Measurements from ENCODE around the gene LIMS2.
A peak's percentile ranks its signal among the peaks of the same experiment; 100 is the strongest.

The LIMS2 gene

GRCh38 chr2:127695491-127696472 is 20.5 kb upstream of the LIMS2 start:
- peak overlapping the region; percentile 29 for H3K9ac ChIP-seq (ENCODE audit: low read length)
- H3K9me3 ChIP-seq (ENCODE audit: insufficient read depth, low read length): peaks cover 5% of the 10 kb centered on the region; the same call in 1 of the 2 replicates
- peaks cover 13% of the 10 kb centered on the region for H3F3A ChIP-seq (ENCODE audit: insufficient read depth)
- no peaks in the 10 kb centered on the region for H3K9me2 ChIP-seq (replicated peaks; ENCODE audit: insufficient read depth, low read length)
- H3K79me2 ChIP-seq (ENCODE audit: insufficient read depth, low read length): no peaks in the 10 kb centered on the region
- peak overlapping the region; percentile 51 for H3K4me2 ChIP-seq (ENCODE audit: low read depth, low read length, poor library complexity, severe bottlenecking)
- no peaks in the 10 kb centered on the region for H3K27me3 ChIP-seq (ENCODE audit: low read length)
- H3K4me3 ChIP-seq (ENCODE audit: insufficient read depth, low read length, poor library complexity, severe bottlenecking): peak overlapping the region; percentile 34
- no peaks in the 10 kb centered on the region for H3K36me3 ChIP-seq (ENCODE audit: low read length)
- H3K27ac ChIP-seq (ENCODE audit: low read depth, low read length): no peak overlapping the region
- TF ChIP-seq CTCF (IDR thresholded peaks at IDR 0.05; ENCODE audit: insufficient read depth, low read length, poor library complexity, severe bottlenecking) (peak; percentile 59), EZH2phosphoT487 (conservative IDR thresholded peaks at IDR 0.05; ENCODE audit: low read length) (no peak)
- H4K20me1 ChIP-seq (ENCODE audit: low read depth, low read length): no peaks in the 10 kb centered on the region
- H2AFZ ChIP-seq (ENCODE audit: low read depth, low read length, severe bottlenecking): peak overlapping the region; percentile 64

- Histone ChIP-seq H3K9ac (ENCODE audit: low read length) (no peak overlapping the region), H4K20me1 (ENCODE audit: low read depth, low read length) (no peaks in the 10 kb centered on the region), H3K36me3 (ENCODE audit: low read length) (no peaks in the 10 kb centered on the region), H3K9me2 (replicated peaks; ENCODE audit: insufficient read depth, low read length) (no peaks in the 10 kb centered on the region), H2AFZ (ENCODE audit: low read depth, low read length, severe bottlenecking) (no peak overlapping the region), H3K27ac (ENCODE audit: low read depth, low read length) (no peak overlapping the region), H3K79me2 (ENCODE audit: insufficient read depth, low read length) (no peaks in the 10 kb centered on the region), H3K27me3 (ENCODE audit: low read length) (no peaks in the 10 kb centered on the region), H3K4me2 (ENCODE audit: low read depth, low read length, poor library complexity, severe bottlenecking) (peak overlapping the region; percentile 51), H3K9me3 (ENCODE audit: insufficient read depth, low read length) (peaks cover 12% of the 10 kb centered on the region; the same call in 1 of the 2 replicates), H3F3A (ENCODE audit: insufficient read depth) (peaks cover 6% of the 10 kb centered on the region; the same call in 1 of the 2 replicates), H3K4me3 (ENCODE audit: insufficient read depth, low read length, poor library complexity, severe bottlenecking) (no peak overlapping the region)
- no peak for TF ChIP-seq CTCF (IDR thresholded peaks at IDR 0.05; ENCODE audit: insufficient read depth, low read length, poor library complexity, severe bottlenecking)
- TF ChIP-seq EZH2phosphoT487 (conservative IDR thresholded peaks at IDR 0.05; ENCODE audit: low read length): no peak
Observed at GRCh38 chr2:127694986-127695385, 19.7 kb upstream of the LIMS2 start.

GRCh38 chr2:127690696-127691095 is 15.4 kb upstream of the LIMS2 start:
- Histone ChIP-seq H3K27ac (ENCODE audit: low read depth, low read length) (no peak overlapping the region), H3K4me2 (ENCODE audit: low read depth, low read length, poor library complexity, severe bottlenecking) (no peak overlapping the region), H2AFZ (ENCODE audit: low read depth, low read length, severe bottlenecking) (no peak overlapping the region), H3K9me3 (ENCODE audit: insufficient read depth, low read length) (peaks cover 16% of the 10 kb centered on the region; the same call in 1 of the 2 replicates), H3F3A (ENCODE audit: insufficient read depth) (no peaks in the 10 kb centered on the region), H3K27me3 (ENCODE audit: low read length) (no peaks in the 10 kb centered on the region), H4K20me1 (ENCODE audit: low read depth, low read length) (no peaks in the 10 kb centered on the region), H3K36me3 (ENCODE audit: low read length) (no peaks in the 10 kb centered on the region), H3K4me3 (ENCODE audit: insufficient read depth, low read length, poor library complexity, severe bottlenecking) (no peak overlapping the region), H3K79me2 (ENCODE audit: insufficient read depth, low read length) (no peaks in the 10 kb centered on the region), H3K9me2 (replicated peaks; ENCODE audit: insufficient read depth, low read length) (no peaks in the 10 kb centered on the region), H3K9ac (ENCODE audit: low read length) (no peak overlapping the region)
- no peak for TF ChIP-seq EZH2phosphoT487 (conservative IDR thresholded peaks at IDR 0.05; ENCODE audit: low read length)
- no peak for TF ChIP-seq CTCF (IDR thresholded peaks at IDR 0.05; ENCODE audit: insufficient read depth, low read length, poor library complexity, severe bottlenecking)
